ENCODE measurements around the gene SMIM32.

Gene SMIM32

GRCh38 chr5:136155761-136156160, 37.2 kb downstream of the SMIM32 start:
- peaks cover 50% of the 10 kb centered on the region for H3K36me3 ChIP-seq (ENCODE audit: control insufficient read depth, insufficient read depth, low read length)
- no peaks in the 10 kb centered on the region; the same call in 1 of the 2 replicates for H3K4me1 ChIP-seq (ENCODE audit: control insufficient read depth, insufficient read depth, low read length)

GRCh38 chr5:136155078-136155477, 37.9 kb downstream of the SMIM32 start:
- H3K27me3 ChIP-seq (ENCODE audit: control insufficient read depth, insufficient read depth, low read length) = no peaks in the 10 kb centered on the region
- H3K9ac ChIP-seq (ENCODE audit: low read depth, low read length) = no peak overlapping the region
- H3K4me1 ChIP-seq (ENCODE audit: control insufficient read depth, insufficient read depth, low read length) = no peaks in the 10 kb centered on the region; the same call in 1 of the 2 replicates
- peaks cover 11% of the 10 kb centered on the region for H3K9me3 ChIP-seq (ENCODE audit: control insufficient read depth, insufficient read depth, low read length)
- H3K4me3 ChIP-seq (ENCODE audit: low read depth, low read length) = no peak overlapping the region
- peaks cover 46% of the 10 kb centered on the region for H3K36me3 ChIP-seq (ENCODE audit: control insufficient read depth, insufficient read depth, low read length)
- H3K27ac ChIP-seq (ENCODE audit: low read depth, low read length) = no peak overlapping the region

More at GRCh38 chr5:136155761-136156160, 37.2 kb downstream of the SMIM32 start:
- no peak overlapping the region for H3K9ac ChIP-seq (ENCODE audit: low read depth, low read length)
- H3K27ac ChIP-seq (ENCODE audit: low read depth, low read length) = no peak overlapping the region
- no peaks in the 10 kb centered on the region for H3K27me3 ChIP-seq (ENCODE audit: control insufficient read depth, insufficient read depth, low read length)
- H3K4me3 ChIP-seq (ENCODE audit: low read depth, low read length) = no peak overlapping the region
- peaks cover 11% of the 10 kb centered on the region for H3K9me3 ChIP-seq (ENCODE audit: control insufficient read depth, insufficient read depth, low read length)

- Histone ChIP-seq H3K9me3 (ENCODE audit: control insufficient read depth, insufficient read depth, low read length) (peaks cover 11% of the 10 kb centered on the region), H3K4me3 (ENCODE audit: low read depth, low read length) (no peak overlapping the region), H3K27me3 (ENCODE audit: control insufficient read depth, insufficient read depth, low read length) (no peaks in the 10 kb centered on the region), H3K27ac (ENCODE audit: low read depth, low read length) (no peak overlapping the region), H3K9ac (ENCODE audit: low read depth, low read length) (no peak overlapping the region), H3K36me3 (ENCODE audit: control insufficient read depth, insufficient read depth, low read length) (peaks cover 46% of the 10 kb centered on the region), H3K4me1 (ENCODE audit: control insufficient read depth, insufficient read depth, low read length) (peaks cover 12% of the 10 kb centered on the region; the same call in 1 of the 2 replicates)
Measured at GRCh38 chr5:136153581-136154236, 39.3 kb downstream of the SMIM32 start.

GRCh38 chr5:136149891-136150290, 43.1 kb downstream of the SMIM32 start:
- Histone ChIP-seq H3K36me3 (ENCODE audit: control insufficient read depth, insufficient read depth, low read length) (peaks cover 21% of the 10 kb centered on the region), H3K9me3 (ENCODE audit: control insufficient read depth, insufficient read depth, low read length) (no peaks in the 10 kb centered on the region), H3K4me3 (ENCODE audit: low read depth, low read length) (no peak overlapping the region), H3K9ac (ENCODE audit: low read depth, low read length) (no peak overlapping the region), H3K27me3 (ENCODE audit: control insufficient read depth, insufficient read depth, low read length) (no peaks in the 10 kb centered on the region), H3K27ac (ENCODE audit: low read depth, low read length) (no peak overlapping the region), H3K4me1 (ENCODE audit: control insufficient read depth, insufficient read depth, low read length) (peaks cover 12% of the 10 kb centered on the region; the same call in 1 of the 2 replicates)

GRCh38 chr5:136147632-136148031, 45.3 kb downstream of the SMIM32 start:
- Histone ChIP-seq H3K9ac (ENCODE audit: low read depth, low read length) (no peak overlapping the region), H3K27me3 (ENCODE audit: control insufficient read depth, insufficient read depth, low read length) (no peaks in the 10 kb centered on the region), H3K9me3 (ENCODE audit: control insufficient read depth, insufficient read depth, low read length) (no peaks in the 10 kb centered on the region), H3K27ac (ENCODE audit: low read depth, low read length) (no peak overlapping the region), H3K4me1 (ENCODE audit: control insufficient read depth, insufficient read depth, low read length) (peaks cover 12% of the 10 kb centered on the region; the same call in 1 of the 2 replicates), H3K36me3 (ENCODE audit: control insufficient read depth, insufficient read depth, low read length) (peaks cover 5% of the 10 kb centered on the region; the same call in 1 of the 2 replicates), H3K4me3 (ENCODE audit: low read depth, low read length) (no peak overlapping the region)

- Histone ChIP-seq H3K27me3 (ENCODE audit: control insufficient read depth, insufficient read depth, low read length) (no peaks in the 10 kb centered on the region), H3K9ac (ENCODE audit: low read depth, low read length) (no peak overlapping the region), H3K4me3 (ENCODE audit: low read depth, low read length) (no peak overlapping the region), H3K4me1 (ENCODE audit: control insufficient read depth, insufficient read depth, low read length) (peaks cover 15% of the 10 kb centered on the region; the same call in 1 of the 2 replicates), H3K27ac (ENCODE audit: low read depth, low read length) (no peak overlapping the region), H3K9me3 (ENCODE audit: control insufficient read depth, insufficient read depth, low read length) (no peaks in the 10 kb centered on the region), H3K36me3 (ENCODE audit: control insufficient read depth, insufficient read depth, low read length) (peaks cover 5% of the 10 kb centered on the region; the same call in 1 of the 2 replicates)
Measured at GRCh38 chr5:136146201-136146600, 46.8 kb downstream of the SMIM32 start.

- Histone ChIP-seq H3K4me1 (ENCODE audit: control insufficient read depth, insufficient read depth, low read length) (peaks cover 15% of the 10 kb centered on the region; the same call in 1 of the 2 replicates), H3K4me3 (ENCODE audit: low read depth, low read length) (no peak overlapping the region), H3K36me3 (ENCODE audit: control insufficient read depth, insufficient read depth, low read length) (peaks cover 5% of the 10 kb centered on the region; the same call in 1 of the 2 replicates), H3K9ac (ENCODE audit: low read depth, low read length) (no peak overlapping the region), H3K9me3 (ENCODE audit: control insufficient read depth, insufficient read depth, low read length) (no peaks in the 10 kb centered on the region), H3K27ac (ENCODE audit: low read depth, low read length) (no peak overlapping the region), H3K27me3 (ENCODE audit: control insufficient read depth, insufficient read depth, low read length) (no peaks in the 10 kb centered on the region)
Measured at GRCh38 chr5:136145030-136145429, 47.9 kb downstream of the SMIM32 start.

GRCh38 chr5:136143763-136144162, 49.2 kb downstream of the SMIM32 start:
- Histone ChIP-seq H3K36me3 (ENCODE audit: control insufficient read depth, insufficient read depth, low read length) (peaks cover 5% of the 10 kb centered on the region; the same call in 1 of the 2 replicates), H3K27me3 (ENCODE audit: control insufficient read depth, insufficient read depth, low read length) (no peaks in the 10 kb centered on the region), H3K9ac (ENCODE audit: low read depth, low read length) (no peak overlapping the region), H3K4me1 (ENCODE audit: control insufficient read depth, insufficient read depth, low read length) (peaks cover 4% of the 10 kb centered on the region; the same call in 1 of the 2 replicates), H3K9me3 (ENCODE audit: control insufficient read depth, insufficient read depth, low read length) (no peaks in the 10 kb centered on the region), H3K27ac (ENCODE audit: low read depth, low read length) (no peak overlapping the region), H3K4me3 (ENCODE audit: low read depth, low read length) (no peak overlapping the region)

GRCh38 chr5:136143312-136143711, 49.6 kb downstream of the SMIM32 start:
- no peak overlapping the region for H3K4me3 ChIP-seq (ENCODE audit: low read depth, low read length)
- no peak overlapping the region for H3K9ac ChIP-seq (ENCODE audit: low read depth, low read length)
- H3K27me3 ChIP-seq (ENCODE audit: control insufficient read depth, insufficient read depth, low read length) = no peaks in the 10 kb centered on the region
- peaks cover 2% of the 10 kb centered on the region; the same call in 1 of the 2 replicates for H3K36me3 ChIP-seq (ENCODE audit: control insufficient read depth, insufficient read depth, low read length)
- H3K9me3 ChIP-seq (ENCODE audit: control insufficient read depth, insufficient read depth, low read length) = no peaks in the 10 kb centered on the region
- H3K4me1 ChIP-seq (ENCODE audit: control insufficient read depth, insufficient read depth, low read length) = 0 out of 2 replicates have a peak, but pooled peaks cover 3% of the 10 kb centered on the region
- H3K27ac ChIP-seq (ENCODE audit: low read depth, low read length) = no peak overlapping the region

GRCh38 chr5:136141561-136141960, 51.4 kb downstream of the SMIM32 start:
- Histone ChIP-seq H3K27ac (ENCODE audit: low read depth, low read length) (no peak overlapping the region), H3K4me1 (ENCODE audit: control insufficient read depth, insufficient read depth, low read length) (0 out of 2 replicates have a peak, but pooled peaks cover 3% of the 10 kb centered on the region), H3K9me3 (ENCODE audit: control insufficient read depth, insufficient read depth, low read length) (no peaks in the 10 kb centered on the region), H3K9ac (ENCODE audit: low read depth, low read length) (no peak overlapping the region), H3K27me3 (ENCODE audit: control insufficient read depth, insufficient read depth, low read length) (no peaks in the 10 kb centered on the region), H3K4me3 (ENCODE audit: low read depth, low read length) (no peak overlapping the region), H3K36me3 (ENCODE audit: control insufficient read depth, insufficient read depth, low read length) (no peaks in the 10 kb centered on the region)
